NCI-H460 (cell line): ENCODE measurements around the gene SIPA1L3. TPM values are rescaled to one million over a fixed set of nuclear protein-coding genes. Genes with fewer than 3 reads are reported as not detected.
"Not testable (repeated sequence)": the region's sequence is repeated elsewhere in the genome, so short reads cannot be mapped to it uniquely, and the experiment has no call there.

Experiments
- DNase-seq: peaks from one replicate; pipeline ENCODE4 v3.0.0-alpha.2; 2016; ENCODE audit warnings: low read depth; ENCODE audit errors: extremely low read depth
- total RNA-seq: library from RNA; depleted of rRNA; stranded (reverse); fragments of >200 nt; shearing (Covaris generic); gene quantifications from 2 replicates; pipeline ENCODE4 v1.2.3, GENCODE V29; 2014

Gene SIPA1L3
- total RNA-seq, 1 experiment from 2014 or later: 3.4 TPM

DNA sequence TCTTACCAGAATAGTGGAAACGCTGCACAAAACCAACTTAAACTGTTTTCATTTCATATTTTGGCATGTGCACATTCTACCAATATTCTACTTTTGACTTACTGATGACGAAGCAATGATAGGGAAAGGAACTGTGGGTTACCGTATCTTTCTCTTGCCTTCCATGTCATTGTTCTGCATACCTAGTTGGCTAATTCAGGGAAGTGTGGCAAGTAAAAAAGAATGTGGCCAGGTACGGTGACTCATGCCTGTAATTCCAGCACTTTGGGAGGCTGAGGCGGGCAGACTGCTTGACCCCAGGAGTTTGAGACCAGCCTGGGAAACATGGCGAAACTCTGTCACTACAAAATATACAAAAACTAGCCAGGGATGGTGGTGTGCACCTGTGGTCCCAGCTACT is 108.2 kb downstream of the SIPA1L3 start:
- DNase-seq: no peak

DNA sequence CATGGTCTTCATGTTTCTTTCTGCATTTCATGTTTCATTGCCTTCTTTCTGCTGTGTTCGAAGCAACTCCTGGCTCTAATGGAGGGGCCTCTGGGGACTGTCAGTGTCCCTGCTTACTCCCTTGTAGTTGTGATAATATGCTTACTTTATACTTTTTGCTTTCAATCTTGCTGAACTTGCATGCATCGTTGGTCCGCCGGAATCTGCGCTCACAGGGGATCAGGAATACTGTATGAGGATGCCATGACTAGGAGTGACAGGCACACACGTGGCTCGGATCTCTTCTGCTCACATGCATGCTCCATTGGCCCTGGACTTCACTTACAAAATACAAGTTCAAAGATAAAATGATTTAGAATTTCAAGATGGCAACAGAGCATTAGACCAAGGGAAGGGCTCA is 108.8 kb downstream of the SIPA1L3 start:
- DNase-seq: no peak

DNA sequence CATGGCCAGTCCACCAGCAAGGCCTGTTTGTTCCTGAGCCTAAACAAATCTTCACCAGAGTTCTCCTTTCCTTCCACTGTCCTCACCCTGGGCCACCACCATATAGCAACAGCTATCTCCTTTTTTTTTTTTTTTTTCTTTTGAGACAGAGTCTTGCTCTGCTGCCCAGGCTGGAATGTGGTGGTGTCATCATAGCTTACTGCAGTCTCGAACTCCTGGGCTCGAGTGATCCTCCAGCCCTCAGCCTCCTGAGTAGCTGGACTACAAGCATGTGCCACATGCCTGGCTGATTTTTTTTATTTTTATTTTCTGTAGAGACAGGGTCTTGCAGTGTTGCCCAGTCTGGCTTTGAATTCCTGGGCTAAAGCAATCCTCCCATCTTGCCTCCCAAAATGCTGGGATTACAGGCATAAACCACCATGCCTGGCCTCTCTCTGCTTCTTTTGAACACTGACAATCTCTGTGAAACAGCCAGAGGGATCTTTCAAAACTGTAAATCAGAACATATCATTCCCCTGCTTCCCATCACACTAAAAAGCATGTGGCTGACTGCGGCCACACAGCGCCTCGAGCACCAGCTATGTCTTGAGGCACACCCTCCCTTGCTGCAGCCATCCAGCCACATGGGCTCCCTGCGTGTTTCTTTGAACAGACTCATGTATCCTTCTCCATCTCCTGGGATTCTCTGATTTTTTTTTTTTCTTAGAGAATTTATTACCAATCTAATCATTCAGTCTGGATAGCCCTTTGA is 110.6 kb downstream of the SIPA1L3 start:
- DNase-seq: no peak

DNA sequence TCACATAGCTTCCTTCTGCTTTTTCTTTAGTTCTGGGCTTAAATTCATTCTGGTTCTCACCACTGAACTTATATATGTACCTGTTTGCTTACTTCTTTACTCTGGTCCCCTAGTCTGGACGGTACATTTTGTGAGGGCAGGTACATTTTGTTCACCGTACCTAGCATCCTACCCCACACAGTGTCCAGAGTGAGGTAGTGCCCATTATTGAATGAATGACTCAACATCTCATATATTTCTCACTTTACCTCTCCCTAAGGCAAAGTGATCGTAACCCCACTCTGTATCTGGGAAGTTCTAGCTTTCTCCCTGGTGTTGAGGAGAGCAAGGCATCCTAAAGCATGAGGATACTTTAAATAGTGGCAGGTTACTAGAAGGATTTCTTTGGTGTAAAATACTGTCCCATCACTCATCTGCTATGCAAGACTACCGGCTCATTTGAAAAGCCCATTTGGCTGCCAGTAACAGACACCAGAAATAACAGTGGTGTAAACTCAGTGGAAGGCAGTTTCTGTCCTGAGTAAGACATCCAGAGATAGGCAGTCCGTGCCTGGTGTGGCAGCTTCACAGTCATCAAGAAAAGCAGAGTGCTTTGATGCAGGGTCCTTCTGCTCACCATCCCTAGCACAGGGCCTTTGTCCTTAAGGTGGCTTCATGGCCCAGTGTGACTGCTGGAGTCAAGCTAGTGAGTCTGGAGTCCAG is 111.8 kb downstream of the SIPA1L3 start:
- DNase-seq: no peak

DNA sequence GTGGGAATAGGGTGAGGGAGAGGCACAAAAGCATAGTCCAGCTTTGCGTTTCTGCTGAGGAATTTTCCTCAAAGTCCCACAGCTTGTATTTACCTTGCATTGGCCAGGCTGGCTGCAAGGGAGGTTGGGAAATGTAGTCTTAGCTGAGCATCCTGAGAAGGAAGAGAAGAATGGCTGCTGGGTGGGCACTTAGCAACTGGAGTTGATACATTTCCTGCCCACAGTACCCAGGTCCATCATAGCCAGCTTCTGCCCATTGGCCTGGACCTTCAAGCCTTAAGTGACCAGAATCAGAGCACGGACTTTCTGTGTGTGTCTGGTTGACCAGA is 112.4 kb downstream of the SIPA1L3 start:
- no peak for DNase-seq

DNA sequence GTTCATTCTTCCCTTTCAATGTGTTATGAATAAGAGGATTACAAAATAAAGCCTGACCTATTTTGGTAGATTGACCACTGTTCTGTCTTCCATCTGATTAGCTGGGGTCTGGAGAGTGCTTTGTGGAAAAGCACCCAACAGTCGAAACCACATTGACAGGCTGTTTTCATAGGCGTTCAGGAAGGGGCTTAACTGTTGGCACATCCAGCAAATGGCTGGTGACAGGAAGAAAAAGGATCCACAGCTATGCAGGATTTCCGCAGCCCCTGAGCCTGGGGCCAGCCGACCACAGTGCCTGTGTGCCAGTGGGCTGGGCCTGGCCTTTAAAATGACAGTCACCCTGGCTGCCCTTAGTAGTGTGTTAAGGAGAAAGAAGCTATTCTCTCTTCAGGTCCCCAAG is 113.3 kb downstream of the SIPA1L3 start:
- DNase-seq: no peak

DNA sequence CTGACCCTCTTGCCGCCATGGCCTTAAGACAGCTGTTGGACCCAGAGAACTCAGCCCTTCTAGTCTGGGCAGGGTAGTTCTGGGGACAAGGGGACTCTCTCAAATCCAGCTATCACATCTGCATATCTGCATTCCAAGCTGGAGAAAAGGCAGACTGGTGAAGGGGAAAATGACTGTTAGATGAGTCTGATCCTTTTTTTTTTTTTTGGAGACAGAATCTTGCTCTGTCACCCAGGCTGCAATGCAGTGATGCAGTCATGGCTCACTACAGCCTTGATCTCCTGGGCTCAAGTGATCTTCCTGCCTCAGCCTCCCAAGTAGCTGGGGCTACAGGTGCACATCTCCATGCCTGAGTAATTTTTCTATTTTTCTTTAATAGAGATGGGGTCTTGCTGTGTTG is 114.3 kb downstream of the SIPA1L3 start:
- DNase-seq: no peak

DNA sequence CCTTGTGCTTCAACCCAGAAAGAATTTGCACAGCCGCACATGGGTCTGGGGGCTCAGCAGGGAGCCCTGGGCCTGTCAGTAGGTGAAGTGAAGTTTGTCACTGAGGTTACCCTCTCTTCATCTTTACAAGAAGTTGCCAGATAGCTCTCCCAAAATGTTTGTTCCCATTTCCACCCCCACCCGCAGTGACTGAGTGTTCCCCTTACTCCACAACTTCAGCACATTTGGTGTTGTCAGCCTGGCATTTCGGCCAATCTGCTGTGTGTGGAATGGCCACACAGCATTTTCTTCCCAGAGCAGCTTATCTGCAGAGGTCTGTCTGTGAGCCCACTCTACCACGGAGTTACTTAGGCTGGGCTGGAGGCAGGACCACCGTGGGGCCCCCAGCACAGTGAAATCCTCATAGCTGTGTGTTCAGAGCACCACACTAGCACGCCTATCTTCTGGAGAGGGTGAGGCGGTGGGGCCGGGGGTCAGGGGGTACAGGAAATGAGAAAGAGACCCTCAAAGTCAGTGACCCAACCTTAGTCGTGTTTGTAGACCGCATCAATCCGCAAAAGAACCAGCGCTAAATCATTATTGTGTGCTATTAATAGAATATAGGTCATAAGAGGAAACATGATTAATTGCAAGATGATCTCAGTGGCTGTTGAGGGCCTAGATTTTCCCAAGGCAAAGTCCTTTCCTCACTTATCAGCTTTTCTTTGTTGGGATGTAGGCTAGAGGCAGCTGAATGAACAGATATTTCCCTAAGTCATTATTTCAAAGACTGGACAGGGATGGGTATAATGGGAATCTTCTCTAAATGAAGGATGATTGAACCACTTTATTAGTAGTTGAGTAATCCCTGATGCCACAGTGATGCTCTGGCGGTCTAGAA is 116.0 kb downstream of the SIPA1L3 start:
- DNase-seq: no peak

DNA sequence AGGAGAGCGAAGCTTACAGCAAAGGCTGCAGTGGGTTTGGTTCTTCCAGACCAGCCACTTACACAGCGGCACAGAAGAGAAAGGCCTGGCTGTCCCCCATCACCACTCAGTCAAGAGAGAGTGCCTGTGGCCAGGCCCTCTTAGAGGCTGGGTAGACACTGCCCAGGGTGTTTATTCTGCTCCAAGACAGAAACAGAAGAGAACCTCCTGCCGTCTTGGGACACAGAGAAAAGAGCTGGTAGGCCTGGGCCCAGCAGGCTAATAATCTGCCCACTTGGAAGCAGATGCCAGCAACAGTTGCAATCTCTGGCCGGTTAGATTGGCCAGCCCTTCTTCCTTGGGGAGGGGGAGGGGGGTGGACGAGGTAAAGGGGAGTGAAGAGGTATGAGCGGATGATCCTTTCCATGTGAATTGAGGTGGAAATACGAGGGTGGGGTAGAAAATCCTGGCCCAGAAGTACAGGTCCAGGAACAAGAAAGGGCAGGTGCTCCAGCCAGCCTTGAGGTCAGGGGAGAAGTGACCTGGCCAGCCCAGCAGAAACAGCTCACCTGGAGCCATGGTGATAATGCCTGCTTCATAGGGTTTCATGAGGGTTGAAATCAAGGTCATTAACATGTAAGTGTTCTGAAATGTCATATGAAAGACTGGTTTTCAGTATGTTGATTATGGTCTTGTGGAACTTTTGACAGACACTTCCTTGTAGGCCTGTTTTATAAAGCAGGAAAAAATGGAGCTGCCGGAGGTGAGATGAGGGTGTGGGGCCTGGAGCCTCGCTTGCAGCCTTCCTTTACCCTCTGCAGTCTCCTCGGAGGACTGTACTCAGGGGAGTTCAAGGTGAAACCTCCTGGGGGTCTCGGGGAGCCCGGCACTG is 116.9 kb downstream of the SIPA1L3 start:
- DNase-seq: no peak

DNA sequence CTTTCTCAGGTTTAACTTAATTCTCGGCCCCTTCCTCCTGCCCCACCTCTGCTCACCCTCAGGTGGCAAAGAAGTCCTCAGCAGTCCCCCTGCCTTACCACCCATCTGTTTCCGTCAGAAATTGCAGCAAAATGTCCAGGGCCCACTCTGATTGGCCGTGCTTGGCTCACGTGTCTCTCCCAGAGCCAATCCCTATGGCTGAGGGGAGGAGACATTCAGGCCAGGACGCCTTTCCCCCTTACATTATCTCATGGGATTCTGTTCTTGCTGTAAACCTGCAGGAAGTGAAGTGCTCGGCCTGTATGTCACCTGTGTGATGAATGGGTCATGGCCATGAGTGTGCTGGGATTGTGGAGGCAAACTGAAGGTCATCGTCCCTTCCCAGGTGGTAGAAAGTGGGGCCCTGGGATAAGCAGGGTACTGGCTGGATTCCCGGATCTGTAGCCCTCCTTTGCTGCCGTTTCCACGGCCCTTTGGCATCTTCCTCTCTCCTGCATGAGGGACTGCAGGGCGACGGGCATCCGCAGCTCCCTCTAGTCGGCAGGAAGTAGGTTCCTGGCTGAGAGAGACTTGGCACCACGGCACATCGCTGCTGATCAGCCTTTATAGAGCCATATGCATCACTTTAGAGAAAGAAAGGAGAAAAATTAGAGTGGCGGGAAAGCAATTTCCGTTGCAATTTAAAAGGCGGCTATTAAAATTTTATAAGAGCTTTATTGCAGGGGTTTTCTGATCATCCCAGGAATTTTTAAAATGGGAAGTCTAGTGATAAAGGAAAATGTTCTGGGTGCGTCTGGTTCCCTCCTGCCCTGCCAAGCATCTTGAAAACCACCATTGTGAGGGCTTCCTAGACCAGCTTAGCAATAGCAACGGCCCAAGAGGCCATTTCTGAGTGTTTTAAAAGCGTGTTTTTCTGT is 118.2 kb downstream of the SIPA1L3 start:
- DNase-seq: no peak

DNA sequence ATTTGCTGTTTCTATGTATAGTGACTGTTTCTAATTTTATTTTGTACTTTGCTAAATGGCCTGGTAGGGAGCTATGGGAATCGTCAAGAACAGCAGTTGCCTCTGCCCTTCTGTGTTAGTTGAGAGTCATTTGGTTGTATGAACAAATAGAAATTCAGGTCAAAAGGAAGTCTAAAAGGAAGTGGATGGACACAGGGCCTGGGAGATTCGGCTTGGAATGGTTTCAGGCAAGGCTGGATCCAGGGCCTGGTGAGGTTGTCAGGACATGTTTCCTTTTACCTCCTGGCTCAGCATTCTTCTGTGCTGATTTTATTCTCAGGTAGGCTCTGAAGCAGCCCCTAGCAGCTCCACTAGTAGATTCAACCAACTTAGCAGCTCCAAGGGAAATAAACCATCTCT is 118.9 kb downstream of the SIPA1L3 start:
- no peak for DNase-seq

DNA sequence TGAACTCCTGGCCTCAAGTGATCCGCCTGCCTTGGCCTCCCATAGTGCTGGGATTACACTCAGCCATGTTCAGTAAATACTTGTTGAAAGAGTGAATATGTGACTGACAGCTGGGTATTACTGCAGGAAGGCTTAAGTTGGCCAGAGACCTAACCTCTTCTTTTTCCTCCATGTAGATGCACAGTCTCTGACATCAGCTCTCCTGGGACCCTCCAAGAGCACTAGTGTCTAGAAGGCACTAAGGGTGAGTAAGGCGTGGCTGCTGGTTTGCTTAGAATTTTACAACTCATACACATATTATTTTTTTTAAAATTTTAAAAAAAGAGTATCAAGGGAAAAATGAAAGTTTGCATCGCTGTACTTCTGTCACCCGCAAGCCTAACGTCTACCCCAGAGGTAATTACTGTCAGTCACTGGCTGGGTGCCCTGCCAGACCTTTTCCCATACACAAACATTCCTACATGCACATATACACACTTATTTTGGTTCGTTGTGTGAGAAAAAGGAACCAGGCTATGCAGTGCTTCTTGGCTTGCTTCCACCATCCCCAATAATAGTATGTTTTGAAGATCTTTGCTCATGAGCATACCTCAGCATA is 122.0 kb downstream of the SIPA1L3 start:
- no peak for DNase-seq

DNA sequence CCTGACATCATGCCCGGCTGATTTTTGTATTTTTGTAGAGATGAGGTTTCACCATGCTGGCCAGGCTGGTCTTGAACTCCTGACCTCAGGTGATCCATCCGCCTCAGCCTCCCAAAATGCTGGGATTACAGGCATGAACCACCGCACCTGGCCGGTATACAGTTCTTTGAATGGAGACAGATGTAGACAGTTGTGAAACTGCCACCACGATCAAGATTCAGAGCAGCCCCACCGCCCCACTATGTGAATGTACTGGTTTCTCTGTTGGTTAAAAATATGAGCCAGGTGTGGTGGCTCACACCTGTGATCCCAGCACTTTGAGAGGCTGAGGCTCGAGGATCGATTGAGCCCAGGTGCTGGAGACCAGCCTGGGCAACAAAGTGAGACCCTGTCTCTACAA is 123.0 kb downstream of the SIPA1L3 start:
- not testable (repeated sequence) for DNase-seq

DNA sequence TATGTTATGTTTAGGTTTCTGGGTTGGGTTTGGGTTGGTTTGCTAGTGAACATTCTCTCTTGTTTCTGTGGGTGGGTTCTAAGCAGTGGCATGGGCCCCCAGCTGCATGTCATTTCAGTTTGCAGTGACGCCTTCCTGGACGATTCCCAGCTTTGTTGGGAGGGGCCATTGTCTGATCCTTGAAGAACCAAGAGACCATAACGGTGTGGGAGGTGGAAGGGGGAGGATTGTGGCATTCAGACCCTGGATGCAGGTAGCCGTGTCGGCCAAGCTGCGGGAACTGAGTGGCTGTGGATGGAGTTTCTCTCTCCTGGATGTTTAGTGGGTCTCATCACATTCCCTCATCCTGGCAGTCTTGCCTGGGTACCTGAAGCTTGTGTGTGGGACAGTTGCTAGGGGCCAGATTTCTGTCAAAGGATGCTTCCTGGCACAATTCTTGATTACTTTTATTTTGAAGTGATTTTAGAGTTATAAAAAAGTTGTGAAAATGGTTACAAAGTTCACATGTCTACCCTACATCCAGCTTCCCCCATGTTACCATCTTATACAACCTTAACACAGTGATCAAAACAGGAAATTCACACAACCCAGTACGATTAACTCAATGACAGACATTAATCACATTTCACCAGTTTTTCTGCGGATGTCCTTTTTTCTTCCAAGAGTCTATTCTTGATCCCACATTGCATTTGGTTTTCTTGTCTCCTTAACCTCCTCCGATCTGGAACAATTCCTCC is 123.8 kb downstream of the SIPA1L3 start:
- no peak for DNase-seq

DNA sequence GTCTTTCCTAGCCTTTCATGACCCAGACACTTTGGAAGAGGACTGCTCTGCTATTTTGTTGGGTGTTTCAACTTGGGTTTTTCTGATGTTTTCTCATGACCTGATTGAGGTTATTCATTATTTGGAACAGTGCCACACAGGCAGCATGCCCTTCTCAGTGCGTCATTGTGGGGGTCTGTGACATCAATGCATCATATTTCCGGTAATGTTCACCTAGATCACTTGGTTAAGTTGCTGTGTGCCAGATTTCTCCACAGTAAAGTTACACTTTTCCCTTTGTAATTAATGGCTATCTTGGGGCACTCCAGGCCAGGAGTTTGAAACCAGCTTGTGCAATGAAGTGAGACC is 124.4 kb downstream of the SIPA1L3 start:
- DNase-seq: no peak

DNA sequence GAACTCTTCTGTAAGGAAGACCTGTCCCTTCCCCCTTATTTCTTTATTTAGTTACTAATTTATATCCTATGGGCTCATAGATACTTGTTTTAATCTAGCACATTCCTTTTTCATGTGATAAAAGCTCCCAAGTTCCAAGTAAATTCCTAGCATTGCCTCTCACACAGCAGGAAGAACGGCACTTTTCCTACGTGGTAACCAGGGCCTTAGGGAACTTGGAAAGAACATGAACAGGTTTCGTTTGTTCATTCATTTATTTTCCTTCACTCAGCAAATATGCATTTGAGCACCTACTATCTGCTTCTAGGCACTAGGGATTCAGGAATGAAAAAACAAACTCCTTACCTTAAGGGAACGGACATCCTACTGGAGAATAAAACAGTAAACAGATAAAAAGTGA is 125.1 kb downstream of the SIPA1L3 start:
- no peak for DNase-seq

DNA sequence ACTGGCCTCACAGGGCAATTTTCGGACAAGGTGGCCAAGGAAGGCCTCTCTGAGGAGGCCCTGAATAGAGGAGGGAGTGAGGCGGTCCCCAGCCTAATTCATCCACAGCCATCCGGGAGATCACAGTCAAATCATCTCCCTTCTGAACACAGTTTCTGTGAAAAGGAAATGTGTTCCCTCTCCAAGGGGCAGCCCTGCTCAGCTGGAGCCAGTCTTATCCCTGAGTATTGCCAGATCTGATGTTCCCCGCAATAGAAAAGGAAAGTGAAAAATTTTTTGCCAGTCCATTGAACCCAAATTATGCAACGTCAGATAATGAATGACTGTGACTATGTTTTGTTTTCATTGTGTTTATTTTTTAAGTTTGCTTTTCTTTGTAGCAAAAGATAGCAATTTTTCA is 125.9 kb downstream of the SIPA1L3 start:
- DNase-seq: no peak

DNA sequence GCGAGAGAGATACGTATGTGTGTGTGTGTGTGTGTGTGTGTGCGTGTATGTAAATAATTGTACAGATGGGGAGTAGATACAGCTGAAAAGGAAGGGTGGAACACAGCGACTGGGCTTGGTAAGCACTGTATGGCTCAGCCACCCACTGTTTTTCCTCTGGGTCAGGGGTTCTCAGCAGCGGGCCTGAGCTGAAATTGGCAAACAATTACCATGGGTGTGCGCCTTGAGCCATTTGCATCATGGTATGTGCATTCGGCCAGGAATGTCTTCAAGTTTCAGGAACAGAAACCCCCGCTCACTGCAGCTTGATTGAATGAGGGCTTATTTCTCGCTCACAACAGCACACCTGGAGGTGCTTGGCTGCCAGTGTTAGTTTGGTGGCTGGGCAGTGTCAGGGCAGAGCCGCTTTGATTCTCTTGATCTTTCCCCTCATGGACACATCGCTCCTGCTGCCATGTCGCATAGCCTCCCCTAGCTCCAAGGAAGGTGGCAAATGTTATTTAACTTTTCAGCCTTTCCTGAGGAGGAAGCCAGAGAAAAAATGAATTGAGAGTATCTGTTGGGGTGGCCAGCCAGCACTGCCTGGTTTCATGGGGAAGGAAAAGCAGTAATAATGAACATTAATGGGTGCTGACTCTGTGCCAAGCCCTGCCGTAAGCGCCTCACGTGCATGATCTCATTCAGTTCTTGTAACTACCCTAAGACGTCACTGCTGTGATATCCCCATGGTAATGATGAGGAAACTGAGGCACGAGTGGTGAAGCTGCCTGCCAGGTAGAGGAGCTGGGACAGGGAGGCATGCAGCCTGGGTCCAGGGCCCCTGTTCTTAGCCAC is 126.9 kb downstream of the SIPA1L3 start:
- DNase-seq: no peak
